GM12878 (cell line): Measurements from ENCODE around the gene PGLYRP4. TPM values are rescaled to one million over a fixed set of nuclear protein-coding genes. Genes with fewer than 3 reads are reported as not detected.

Source experiments
- ATAC-seq: fragments of 200-7000 bp; cut with Tn5 transposase; 3 replicates; pipeline ENCODE4 v1.9.1; 2020; ENCODE audit warnings: mild to moderate bottlenecking, moderate library complexity
- BruUV-seq: library from RNA; stranded (reverse); fragments of 400-500 nt; replicated peaks from 2 replicates; lab custom pipeline; 2021; lab: Mats Ljungman, UMichigan
- CTCF ChIA-PET: fragments of 300-600 bp; sonication (Branson Sonifier 250); formaldehyde crosslinking; extraction: SDS; loops from one replicate; lab custom pipeline; 2021; ENCODE audit warnings: inconsistent platforms; lab: Yijun Ruan, JAX
- POLR2A ChIA-PET: fragments of 350-600 bp; formaldehyde crosslinking; extraction: SDS; loops from one replicate; lab custom pipeline; 2021; ENCODE audit warnings: inconsistent platforms; lab: Charles Lee
- RAD21 ChIA-PET: fragments of 300-600 bp; sonication (Branson Sonifier 250); formaldehyde crosslinking; loops from one replicate; lab custom pipeline; 2023; ENCODE audit warnings: antibody characterized with exemption; ENCODE audit not compliant: unreplicated experiment; lab: Charles Lee
- SMC1A ChIA-PET: fragments of 300-600 bp; sonication (Branson Sonifier 250); formaldehyde crosslinking; loops from one replicate; lab custom pipeline; 2023; ENCODE audit not compliant: unreplicated experiment, uncharacterized antibody; lab: Charles Lee
- DNase-seq: peaks from one replicate; pipeline ENCODE4 v3.0.0-alpha.2; 2011; ENCODE audit warnings: low read depth, low spot score
- FAIRE-seq: peaks from 3 replicates; lab custom pipeline; 2011; peaks lifted over from hg19 to GRCh38; lab: Jason Lieb, UNC
- H2AFZ ChIP-seq: 2 replicates; pipeline ENCODE4 v1.6.0; 2011; ENCODE audit warnings: low read depth, low read length, control low read depth; ENCODE audit not compliant: control insufficient read depth
- H3K27ac ChIP-seq: 2 replicates; pipeline ENCODE4 v1.5.1; 2011; ENCODE audit warnings: control low read depth; ENCODE audit not compliant: control insufficient read depth, insufficient read depth
- H3K27me3 ChIP-seq, 2 experiments: replicated peaks in 1 of 2; 2 replicates each; pipeline versions ENCODE4 v1.6.0 to v1.6.1; 2011; ENCODE audit warnings: low read length in 1 of 2; ENCODE audit not compliant: control insufficient read depth in 2 of 2, insufficient read depth in 2 of 2
- H3K36me3 ChIP-seq, 2 experiments: 2 replicates each; pipeline ENCODE4 v1.5.1; 2011; ENCODE audit warnings: low read length in 1 of 2; ENCODE audit not compliant: control insufficient read depth in 2 of 2, insufficient read depth in 2 of 2
- H3K4me1 ChIP-seq: 2 replicates; pipeline ENCODE4 v1.6.1; 2011; ENCODE audit warnings: mild to moderate bottlenecking, low read length, moderate library complexity, mixed read lengths; ENCODE audit not compliant: control insufficient read depth, insufficient read depth
- H3K4me2 ChIP-seq: 2 replicates; pipeline ENCODE4 v1.6.0; 2011; ENCODE audit warnings: control low read depth; ENCODE audit not compliant: control insufficient read depth, insufficient read depth
- H3K4me3 ChIP-seq: fragments of 200-600 bp; sonication (generic); 2 replicates; pipeline ENCODE4 v1.5.1; 2016
- H3K79me2 ChIP-seq: 2 replicates; pipeline ENCODE4 v1.6.0; 2011; ENCODE audit warnings: low read length; ENCODE audit not compliant: control insufficient read depth, insufficient read depth
- H3K9ac ChIP-seq: 2 replicates; pipeline ENCODE4 v1.8.0; 2011; ENCODE audit warnings: low read length, control low read depth, mixed read lengths; ENCODE audit not compliant: control insufficient read depth, insufficient read depth
- H3K9me3 ChIP-seq: replicated peaks from 3 replicates; pipeline ENCODE4 v1.5.1; 2011; ENCODE audit warnings: mild to moderate bottlenecking, low read length; ENCODE audit not compliant: control insufficient read depth, insufficient read depth
- H4K20me1 ChIP-seq: 2 replicates; pipeline ENCODE4 v1.6.0; 2011; ENCODE audit not compliant: control insufficient read depth, insufficient read depth
- BACH1 ChIP-seq: fragments of 450-650 bp; IDR thresholded peaks from 2 replicates; pipeline ENCODE4 v1.6.1; 2017; ENCODE audit warnings: mild to moderate bottlenecking, borderline replicate concordance
- CBX3 ChIP-seq: fragments of 200-600 bp; sonication (generic); IDR thresholded peaks from 2 replicates; pipeline ENCODE4 v1.6.1; 2016; ENCODE audit warnings: low read depth, borderline replicate concordance
- IRF5 ChIP-seq: fragments of 450-650 bp; IDR thresholded peaks from 2 replicates; pipeline ENCODE4 v1.6.1; 2017; ENCODE audit warnings: borderline replicate concordance
- KLF5 ChIP-seq: fragments of 450-650 bp; IDR thresholded peaks from 2 replicates; pipeline ENCODE4 v1.6.1; 2014; ENCODE audit warnings: mild to moderate bottlenecking; ENCODE audit not compliant: partially characterized antibody
- NFIC ChIP-seq: IDR thresholded peaks from 2 replicates; pipeline ENCODE4 v1.6.1; 2012; ENCODE audit warnings: low read depth, mild to moderate bottlenecking, inconsistent platforms, low read length, moderate library complexity
- NFYB ChIP-seq: IDR thresholded peaks from 2 replicates; pipeline ENCODE4 v1.6.1; 2011; ENCODE audit warnings: low read depth, mild to moderate bottlenecking, low read length, improper control_type of control experiment, moderate library complexity; ENCODE audit not compliant: insufficient read depth
- PAX5 ChIP-seq: IDR thresholded peaks from 2 replicates; pipeline ENCODE4 v1.6.1; 2011; ENCODE audit warnings: low read depth, low read length, borderline replicate concordance
- RAD51 ChIP-seq: fragments of 450-650 bp; IDR thresholded peaks from 2 replicates; pipeline ENCODE4 v1.6.1; 2016; ENCODE audit warnings: moderate library complexity, mild to moderate bottlenecking, inconsistent platforms
- SKIL ChIP-seq: fragments of 450-650 bp; IDR thresholded peaks from 2 replicates; pipeline ENCODE4 v1.6.1; 2017; ENCODE audit warnings: mild to moderate bottlenecking, low read depth, inconsistent platforms; ENCODE audit not compliant: poor library complexity, severe bottlenecking
- SMARCA5 ChIP-seq: fragments of 450-650 bp; IDR thresholded peaks from 2 replicates; pipeline ENCODE4 v1.6.1; 2017; ENCODE audit warnings: mild to moderate bottlenecking
- TARDBP ChIP-seq: IDR thresholded peaks from 2 replicates; pipeline ENCODE4 v1.6.1; 2016; ENCODE audit warnings: borderline replicate concordance
- USF1 ChIP-seq: IDR thresholded peaks from 2 replicates; pipeline ENCODE4 v1.6.1; 2011; ENCODE audit warnings: borderline replicate concordance, low read depth, mild to moderate bottlenecking, moderate library complexity, mixed read lengths, low read length; ENCODE audit not compliant: insufficient read depth; ENCODE audit errors: extremely low read length
- ZNF384 ChIP-seq: IDR thresholded peaks from 2 replicates; pipeline ENCODE4 v1.6.1; 2012; ENCODE audit warnings: low read depth, mild to moderate bottlenecking, low read length, improper control_type of control experiment, borderline replicate concordance
- WGBS: methylation state at CpG from one replicate; pipeline ENCODE4 v1.1.6; 2016; ENCODE audit warnings: low lambda C conversion rate; ENCODE audit not compliant: insufficient replicate concordance, insufficient coverage; ENCODE audit errors: missing lambda C conversion rate; 5-methylcytosine and 5-hydroxymethylcytosine counted together
- in situ Hi-C: fragments of 300-500 bp; cut with MboI; formaldehyde crosslinking; loops from 9 replicates; pipeline ENCODE4 v1.14.3; 2018; ENCODE audit warnings: mixed read lengths
- intact Hi-C: fragments of 100-400 bp; cut with micrococcal nuclease; formaldehyde crosslinking; loops from one replicate; pipeline ENCODE4 v1.14.2; 2022; ENCODE audit not compliant: unreplicated experiment
- polyA plus RNA-seq, 11 experiments: library from polyadenylated mRNA; depleted of rRNA in 4 of 11; unstranded in 6 of 11; stranded (reverse) in 5 of 11; fragments of >200 nt; fragmentation: Nextera tagmentation in 4 of 11; fragmentation: Illumina TruSeq in 1 of 11; extraction: Ambion mirVana in 4 of 11; extraction: Trizol in 1 of 11; gene quantifications; 1 replicate in 1 of 11; 2 replicates in 10 of 11; pipeline versions ENCODE4 v1.2.1 to v1.2.3, GENCODE V29; 2011 to 2016; ENCODE audit warnings: inconsistent platforms in 2 of 11, missing spikeins in 2 of 11, low read depth in 1 of 11
- total RNA-seq, 4 experiments: library from RNA; depleted of rRNA in 3 of 4; stranded (reverse); fragments of >200 nt in 3 of 4; fragmentation: Illumina TruSeq in 1 of 4; extraction: Trizol in 1 of 4; gene quantifications; 2 replicates each; pipeline versions ENCODE4 v1.2.1 to v1.2.3, GENCODE V29; 2013 to 2021

The PGLYRP4 gene
- total and polyA plus RNA-seq, 10 of the 15 experiments (the other 5 are each of a cell fraction or from before 2014, with no cell fraction given): 0.22 to 3.0 (median 0.44) TPM

DNA sequence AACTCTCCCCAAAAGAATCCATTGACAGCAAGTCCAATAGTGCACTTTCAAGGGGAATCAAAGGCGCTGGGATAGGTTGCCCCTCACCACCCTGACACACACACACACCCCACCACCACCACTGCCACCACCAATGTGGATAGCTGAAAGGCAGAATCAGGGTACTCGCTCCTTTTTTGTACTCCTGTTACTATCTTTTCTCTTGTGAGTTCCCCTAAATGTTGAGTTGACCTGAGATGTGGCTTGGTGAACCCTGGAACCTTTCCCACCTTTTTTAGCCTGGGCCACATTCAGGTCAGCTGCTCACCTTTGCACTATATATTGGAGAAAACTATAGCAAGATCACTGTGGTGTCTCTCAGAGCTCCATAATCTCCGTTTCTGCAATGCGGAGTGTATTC is 38.4 kb upstream of the PGLYRP4 start:
- no peaks in the 10 kb centered on the region for H4K20me1 ChIP-seq
- H3K79me2 ChIP-seq: no peaks in the 10 kb centered on the region
- intact Hi-C loops (no loop called here), in situ Hi-C loops (no loop called here)
- ATAC-seq: no peak
- H3K4me3 ChIP-seq: no peak overlapping the region
- no peak overlapping the region for H2AFZ ChIP-seq
- ChIA-PET CTCF (no interaction called here), RAD21 (no interaction called here), SMC1A (no interaction called here), POLR2A (interaction anchor here (0.6 kb wide), 1 partner anchor 137 kb away, joined by 7 read pairs; no protein-coding TSS in a partner anchor)
- no peaks in the 10 kb centered on the region for H3K4me1 ChIP-seq
- no peak overlapping the region for H3K4me2 ChIP-seq
- H3K36me3 ChIP-seq: no peaks in the 10 kb centered on the region
- H3K27me3 ChIP-seq: peaks cover 0 to 4% of the 10 kb centered on the region in 2 experiments; a peak in 2 of 4 replicates
- TF ChIP-seq ZNF384 (no peak), PAX5 (no peak), USF1 (no peak), BACH1 (no peak), CBX3 (no peak), KLF5 (no peak), NFIC (no peak)
- H3K9ac ChIP-seq: no peak overlapping the region
- no peaks in the 10 kb centered on the region for H3K9me3 ChIP-seq
- no peak for FAIRE-seq
- DNase-seq: no peak
- no TSS peak for BruUV-seq
- 30% methylated on average over 4 of the region's 4 CpGs for WGBS
- H3K27ac ChIP-seq: no peak overlapping the region

GRCh38 chr1:153386500-153386901 is 37.9 kb upstream of the PGLYRP4 start:
- no TSS peak for BruUV-seq
- ChIA-PET CTCF (no interaction called here), POLR2A (interaction anchor here (0.6 kb wide), 1 partner anchor 137 kb away, joined by 7 read pairs; no protein-coding TSS in a partner anchor), RAD21 (no interaction called here), SMC1A (no interaction called here)
- Histone ChIP-seq H3K79me2 (no peaks in the 10 kb centered on the region), H3K9me3 (no peaks in the 10 kb centered on the region), H4K20me1 (no peaks in the 10 kb centered on the region), H3K4me2 (no peak overlapping the region), H3K27ac (no peak overlapping the region), H3K9ac (no peak overlapping the region), H3K4me1 (no peaks in the 10 kb centered on the region), H3K36me3 (no peaks in the 10 kb centered on the region), H3K4me3 (no peak overlapping the region), H3K27me3 (peaks cover 0 to 4% of the 10 kb centered on the region in 2 experiments; a peak in 2 of 4 replicates), H2AFZ (no peak overlapping the region)
- ATAC-seq: no peak
- no peak for FAIRE-seq
- intact Hi-C loops: no loop called here
- no peak for TF ChIP-seq SMARCA5
- no peak for TF ChIP-seq NFYB
- no peak for TF ChIP-seq TARDBP
- no peak for TF ChIP-seq SKIL
- TF ChIP-seq IRF5: no peak
- TF ChIP-seq USF1: no peak
- TF ChIP-seq RAD51: no peak
- 24% methylated on average over 5 of the region's 5 CpGs for WGBS
- in situ Hi-C loops: no loop called here
- DNase-seq: no peak
